ENCODE measurements around the gene AMN1.
"Not testable (repeated sequence)": the region's sequence is repeated elsewhere in the genome, so short reads cannot be mapped to it uniquely, and the experiment has no call there.

AMN1 gene

GRCh38 chr12:31716998-31717397, 11.8 kb downstream of the AMN1 start:
- not testable (repeated sequence) for H3K9me3 ChIP-seq (ENCODE audit: control insufficient read depth in 1 of 2, low read length in 2 of 2); H3K27ac ChIP-seq (ENCODE audit: low read depth, low read length); H3K4me3 ChIP-seq (ENCODE audit: low read depth in 1 of 2, low read length in 2 of 2); H3K36me3 ChIP-seq (ENCODE audit: control insufficient read depth in 1 of 2, insufficient read depth in 2 of 2, low read length in 2 of 2); H3K9ac ChIP-seq (ENCODE audit: low read depth in 1 of 2, low read length in 2 of 2); H3K4me1 ChIP-seq (ENCODE audit: control insufficient read depth in 1 of 2, insufficient read depth in 2 of 2, low read length in 2 of 2); H3K27me3 ChIP-seq (ENCODE audit: control insufficient read depth in 1 of 2, insufficient read depth in 2 of 2, low read length in 2 of 2)

- Histone ChIP-seq H3K36me3 (ENCODE audit: control insufficient read depth in 1 of 2, insufficient read depth in 2 of 2, low read length in 2 of 2) (no peaks in the 10 kb centered on the region), H3K9me3 (ENCODE audit: control insufficient read depth in 1 of 2, low read length in 2 of 2) (no peaks in the 10 kb centered on the region), H3K27me3 (ENCODE audit: control insufficient read depth in 1 of 2, insufficient read depth in 2 of 2, low read length in 2 of 2) (no peaks in the 10 kb centered on the region), H3K27ac (ENCODE audit: low read depth, low read length) (no peak overlapping the region), H3K9ac (ENCODE audit: low read depth in 1 of 2, low read length in 2 of 2) (no peak overlapping the region), H3K4me3 (ENCODE audit: low read depth in 1 of 2, low read length in 2 of 2) (peak overlapping the region in 1 of 2 donors; percentile 23), H3K4me1 (ENCODE audit: control insufficient read depth in 1 of 2, insufficient read depth in 2 of 2, low read length in 2 of 2) (no peaks in the 10 kb centered on the region)
These were observed 13.5 kb downstream of the AMN1 start for GRCh38 chr12:31715283-31715825.

- Histone ChIP-seq H3K27ac (ENCODE audit: low read depth, low read length) (no peak overlapping the region), H3K9ac (ENCODE audit: low read depth in 1 of 2, low read length in 2 of 2) (no peak overlapping the region), H3K4me1 (ENCODE audit: control insufficient read depth in 1 of 2, insufficient read depth in 2 of 2, low read length in 2 of 2) (no peaks in the 10 kb centered on the region), H3K36me3 (ENCODE audit: control insufficient read depth in 1 of 2, insufficient read depth in 2 of 2, low read length in 2 of 2) (no peaks in the 10 kb centered on the region), H3K27me3 (ENCODE audit: control insufficient read depth in 1 of 2, insufficient read depth in 2 of 2, low read length in 2 of 2) (no peaks in the 10 kb centered on the region), H3K4me3 (ENCODE audit: low read depth in 1 of 2, low read length in 2 of 2) (no peak overlapping the region), H3K9me3 (ENCODE audit: control insufficient read depth in 1 of 2, low read length in 2 of 2) (no peaks in the 10 kb centered on the region)
These were observed 14.2 kb downstream of the AMN1 start for GRCh38 chr12:31714406-31715271.

- no peak overlapping the region for H3K4me3 ChIP-seq (ENCODE audit: low read depth in 1 of 2, low read length in 2 of 2)
- no peak overlapping the region for H3K9ac ChIP-seq (ENCODE audit: low read depth in 1 of 2, low read length in 2 of 2)
These were observed 15.9 kb downstream of the AMN1 start for GRCh38 chr12:31712877-31713276.

GRCh38 chr12:31710021-31710818, 18.6 kb downstream of the AMN1 start:
- H3K4me1 ChIP-seq (ENCODE audit: control insufficient read depth in 1 of 2, insufficient read depth in 2 of 2, low read length in 2 of 2) = no peaks in the 10 kb centered on the region
- H3K9me3 ChIP-seq (ENCODE audit: control insufficient read depth in 1 of 2, low read length in 2 of 2) = peaks cover 4 to 8% of the 10 kb centered on the region in 2 donors
- H3K27ac ChIP-seq (ENCODE audit: low read depth, low read length) = no peak overlapping the region
- no peak overlapping the region for H3K9ac ChIP-seq (ENCODE audit: low read depth in 1 of 2, low read length in 2 of 2)
- no peaks in the 10 kb centered on the region for H3K36me3 ChIP-seq (ENCODE audit: control insufficient read depth in 1 of 2, insufficient read depth in 2 of 2, low read length in 2 of 2)
- H3K4me3 ChIP-seq (ENCODE audit: low read depth in 1 of 2, low read length in 2 of 2) = no peak overlapping the region
- no peaks in the 10 kb centered on the region for H3K27me3 ChIP-seq (ENCODE audit: control insufficient read depth in 1 of 2, insufficient read depth in 2 of 2, low read length in 2 of 2)

More at GRCh38 chr12:31712877-31713276, 15.9 kb downstream of the AMN1 start:
- no peaks in the 10 kb centered on the region for H3K36me3 ChIP-seq (ENCODE audit: control insufficient read depth in 1 of 2, insufficient read depth in 2 of 2, low read length in 2 of 2)
- no peak overlapping the region for H3K27ac ChIP-seq (ENCODE audit: low read depth, low read length)
- H3K4me1 ChIP-seq (ENCODE audit: control insufficient read depth in 1 of 2, insufficient read depth in 2 of 2, low read length in 2 of 2) = no peaks in the 10 kb centered on the region
- no peaks in the 10 kb centered on the region for H3K9me3 ChIP-seq (ENCODE audit: control insufficient read depth in 1 of 2, low read length in 2 of 2)
- H3K27me3 ChIP-seq (ENCODE audit: control insufficient read depth in 1 of 2, insufficient read depth in 2 of 2, low read length in 2 of 2) = no peaks in the 10 kb centered on the region

GRCh38 chr12:31708118-31708517, 20.7 kb downstream of the AMN1 start:
- not testable (repeated sequence) for H3K9me3 ChIP-seq (ENCODE audit: control insufficient read depth in 1 of 2, low read length in 2 of 2); H3K27me3 ChIP-seq (ENCODE audit: control insufficient read depth in 1 of 2, insufficient read depth in 2 of 2, low read length in 2 of 2); H3K9ac ChIP-seq (ENCODE audit: low read depth in 1 of 2, low read length in 2 of 2); H3K36me3 ChIP-seq (ENCODE audit: control insufficient read depth in 1 of 2, insufficient read depth in 2 of 2, low read length in 2 of 2); H3K27ac ChIP-seq (ENCODE audit: low read depth, low read length); H3K4me3 ChIP-seq (ENCODE audit: low read depth in 1 of 2, low read length in 2 of 2); H3K4me1 ChIP-seq (ENCODE audit: control insufficient read depth in 1 of 2, insufficient read depth in 2 of 2, low read length in 2 of 2)

- Histone ChIP-seq H3K4me1 (ENCODE audit: control insufficient read depth in 1 of 2, insufficient read depth in 2 of 2, low read length in 2 of 2) (no peaks in the 10 kb centered on the region), H3K4me3 (ENCODE audit: low read depth in 1 of 2, low read length in 2 of 2) (no peak overlapping the region), H3K9ac (ENCODE audit: low read depth in 1 of 2, low read length in 2 of 2) (no peak overlapping the region)
These were observed 23.2 kb downstream of the AMN1 start for GRCh38 chr12:31705621-31706020.

GRCh38 chr12:31702047-31702446, 26.8 kb downstream of the AMN1 start:
- no peaks in the 10 kb centered on the region for H3K36me3 ChIP-seq (ENCODE audit: control insufficient read depth in 1 of 2, insufficient read depth in 2 of 2, low read length in 2 of 2)
- H3K4me3 ChIP-seq (ENCODE audit: low read depth in 1 of 2, low read length in 2 of 2) = no peak overlapping the region
- H3K27ac ChIP-seq (ENCODE audit: low read depth, low read length) = no peak overlapping the region
- H3K9ac ChIP-seq (ENCODE audit: low read depth in 1 of 2, low read length in 2 of 2) = no peak overlapping the region
- no peaks in the 10 kb centered on the region for H3K27me3 ChIP-seq (ENCODE audit: control insufficient read depth in 1 of 2, insufficient read depth in 2 of 2, low read length in 2 of 2)
- peaks cover 0 to under 1% of the 10 kb centered on the region in 2 donors for H3K9me3 ChIP-seq (ENCODE audit: control insufficient read depth in 1 of 2, low read length in 2 of 2)
- H3K4me1 ChIP-seq (ENCODE audit: control insufficient read depth in 1 of 2, insufficient read depth in 2 of 2, low read length in 2 of 2) = no peaks in the 10 kb centered on the region

More at GRCh38 chr12:31705621-31706020, 23.2 kb downstream of the AMN1 start:
- no peaks in the 10 kb centered on the region for H3K27me3 ChIP-seq (ENCODE audit: control insufficient read depth in 1 of 2, insufficient read depth in 2 of 2, low read length in 2 of 2)
- H3K36me3 ChIP-seq (ENCODE audit: control insufficient read depth in 1 of 2, insufficient read depth in 2 of 2, low read length in 2 of 2) = no peaks in the 10 kb centered on the region
- H3K9me3 ChIP-seq (ENCODE audit: control insufficient read depth in 1 of 2, low read length in 2 of 2) = peaks cover 4 to 8% of the 10 kb centered on the region in 2 donors
- H3K27ac ChIP-seq (ENCODE audit: low read depth, low read length) = no peak overlapping the region

GRCh38 chr12:31689921-31690320, 38.9 kb downstream of the AMN1 start:
- not testable (repeated sequence) for H3K4me3 ChIP-seq (ENCODE audit: low read depth in 1 of 2, low read length in 2 of 2); H3K27me3 ChIP-seq (ENCODE audit: control insufficient read depth in 1 of 2, insufficient read depth in 2 of 2, low read length in 2 of 2); H3K9me3 ChIP-seq (ENCODE audit: control insufficient read depth in 1 of 2, low read length in 2 of 2); H3K27ac ChIP-seq (ENCODE audit: low read depth, low read length); H3K36me3 ChIP-seq (ENCODE audit: control insufficient read depth in 1 of 2, insufficient read depth in 2 of 2, low read length in 2 of 2); H3K4me1 ChIP-seq (ENCODE audit: control insufficient read depth in 1 of 2, insufficient read depth in 2 of 2, low read length in 2 of 2); H3K9ac ChIP-seq (ENCODE audit: low read depth in 1 of 2, low read length in 2 of 2)

- H3K27me3 ChIP-seq (ENCODE audit: control insufficient read depth in 1 of 2, insufficient read depth in 2 of 2, low read length in 2 of 2) = no peaks in the 10 kb centered on the region
- H3K4me1 ChIP-seq (ENCODE audit: control insufficient read depth in 1 of 2, insufficient read depth in 2 of 2, low read length in 2 of 2) = no peaks in the 10 kb centered on the region
- no peak overlapping the region for H3K4me3 ChIP-seq (ENCODE audit: low read depth in 1 of 2, low read length in 2 of 2)
- peaks cover 0 to 3% of the 10 kb centered on the region in 2 donors for H3K36me3 ChIP-seq (ENCODE audit: control insufficient read depth in 1 of 2, insufficient read depth in 2 of 2, low read length in 2 of 2)
- peaks cover 3 to 15% of the 10 kb centered on the region in 2 donors for H3K9me3 ChIP-seq (ENCODE audit: control insufficient read depth in 1 of 2, low read length in 2 of 2)
- H3K9ac ChIP-seq (ENCODE audit: low read depth in 1 of 2, low read length in 2 of 2) = no peak overlapping the region
- no peak overlapping the region for H3K27ac ChIP-seq (ENCODE audit: low read depth, low read length)
These were observed 41.7 kb downstream of the AMN1 start for GRCh38 chr12:31687101-31687527.

Measured in duodenal mucosa (tissue), 2 donors.